ENCODE results near the gene MUCL1. TPM values are rescaled to one million over a fixed set of nuclear protein-coding genes. Genes with fewer than 3 reads are reported as not detected.

MUCL1 gene
- total and polyA plus RNA-seq, 10 of the 15 experiments (the other 5 are each of a cell fraction or from before 2014, with no cell fraction given): not detected

DNA sequence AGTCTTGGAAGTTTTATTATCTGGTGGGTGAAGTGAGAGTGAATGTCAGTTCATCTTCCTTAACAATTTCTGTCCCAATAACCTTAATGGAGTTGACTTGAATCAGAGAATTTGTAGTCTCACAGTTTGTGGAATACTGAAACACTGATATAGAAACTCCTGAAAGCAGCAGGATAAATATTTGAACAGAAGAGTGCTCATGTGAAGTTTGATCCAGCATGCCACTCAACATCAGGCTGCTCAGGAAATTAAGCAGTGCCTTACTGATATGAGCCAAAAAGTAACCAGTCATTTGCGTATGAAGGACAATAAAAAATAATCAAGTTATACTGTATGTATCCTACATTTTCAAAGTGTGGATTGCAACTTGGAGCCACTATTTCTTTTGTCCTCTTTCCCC lies 15.7 kb downstream of the MUCL1 start:
- Histone ChIP-seq H3K9ac (ENCODE audit: control insufficient read depth, insufficient read depth, low read length) (no peak overlapping the region), H4K20me1 (ENCODE audit: control insufficient read depth, insufficient read depth) (no peaks in the 10 kb centered on the region), H2AFZ (ENCODE audit: control insufficient read depth, low read depth, low read length) (no peak overlapping the region), H3K36me3 (ENCODE audit: control insufficient read depth in 2 of 2, insufficient read depth in 2 of 2, low read length in 1 of 2) (no peaks in the 10 kb centered on the region), H3K4me3 (no peak overlapping the region), H3K4me2 (ENCODE audit: control insufficient read depth, insufficient read depth) (no peak overlapping the region), H3K27ac (ENCODE audit: control insufficient read depth, insufficient read depth) (no peak overlapping the region), H3K27me3 (replicated peaks in 1 of 2; ENCODE audit: control insufficient read depth in 2 of 2, insufficient read depth in 2 of 2, low read length in 1 of 2) (no peaks in the 10 kb centered on the region; a peak in 1 of 4 replicates), H3K4me1 (ENCODE audit: control insufficient read depth, insufficient read depth, low read length) (no peaks in the 10 kb centered on the region), H3K79me2 (ENCODE audit: control insufficient read depth, insufficient read depth, low read length) (no peaks in the 10 kb centered on the region), H3K9me3 (replicated peaks; ENCODE audit: control insufficient read depth, insufficient read depth, low read length) (no peaks in the 10 kb centered on the region)
- DNase-seq (ENCODE audit: low read depth, low spot score) (no peak), ATAC-seq (no peak), FAIRE-seq (peak; percentile 23)
- ChIA-PET CTCF (interaction anchor here (1.2 kb wide), 1 partner anchor 87 kb away, joined by 3 read pairs; no protein-coding TSS in a partner anchor), SMC1A (ENCODE audit: uncharacterized antibody, unreplicated experiment) (no interaction called here), POLR2A (no interaction called here), RAD21 (ENCODE audit: unreplicated experiment) (no interaction called here)
- 33% methylated on average over 1 of the region's 1 CpG for WGBS (ENCODE audit: insufficient coverage, insufficient replicate concordance, low lambda C conversion rate, missing lambda C conversion rate)
- in situ Hi-C loops (cut with MboI) (no loop called here), intact Hi-C loops (cut with micrococcal nuclease; ENCODE audit: unreplicated experiment) (no loop called here)
- BruUV-seq (replicated peaks): no TSS peak
- TF ChIP-seq, protein P1, sequence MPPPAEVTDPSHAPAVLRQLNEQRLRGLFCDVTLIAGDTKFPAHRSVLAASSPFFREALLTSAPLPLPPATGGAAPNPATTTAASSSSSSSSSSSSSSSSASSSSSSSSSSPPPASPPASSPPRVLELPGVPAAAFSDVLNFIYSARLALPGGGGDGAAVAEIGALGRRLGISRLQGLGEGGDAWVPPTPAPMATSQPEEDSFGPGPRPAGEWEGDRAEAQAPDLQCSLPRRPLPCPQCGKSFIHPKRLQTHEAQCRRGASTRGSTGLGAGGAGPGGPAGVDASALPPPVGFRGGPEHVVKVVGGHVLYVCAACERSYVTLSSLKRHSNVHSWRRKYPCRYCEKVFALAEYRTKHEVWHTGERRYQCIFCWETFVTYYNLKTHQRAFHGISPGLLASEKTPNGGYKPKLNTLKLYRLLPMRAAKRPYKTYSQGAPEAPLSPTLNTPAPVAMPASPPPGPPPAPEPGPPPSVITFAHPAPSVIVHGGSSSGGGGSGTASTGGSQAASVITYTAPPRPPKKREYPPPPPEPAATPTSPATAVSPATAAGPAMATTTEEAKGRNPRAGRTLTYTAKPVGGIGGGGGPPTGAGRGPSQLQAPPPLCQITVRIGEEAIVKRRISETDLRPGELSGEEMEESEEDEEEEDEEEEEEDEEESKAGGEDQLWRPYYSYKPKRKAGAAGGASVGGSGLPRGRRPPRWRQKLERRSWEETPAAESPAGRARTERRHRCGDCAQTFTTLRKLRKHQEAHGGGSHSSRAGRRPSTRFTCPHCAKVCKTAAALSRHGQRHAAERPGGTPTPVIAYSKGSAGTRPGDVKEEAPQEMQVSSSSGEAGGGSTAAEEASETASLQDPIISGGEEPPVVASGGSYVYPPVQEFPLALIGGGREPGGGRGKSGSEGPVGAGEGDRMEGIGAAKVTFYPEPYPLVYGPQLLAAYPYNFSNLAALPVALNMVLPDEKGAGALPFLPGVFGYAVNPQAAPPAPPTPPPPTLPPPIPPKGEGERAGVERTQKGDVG (CRISPR knock-in tag; IDR thresholded peaks at IDR 0.05): no peak
- TF ChIP-seq ZZZ3 (IDR thresholded peaks at IDR 0.05; ENCODE audit: control insufficient read depth, insufficient read length, low read depth): no peak
- TF ChIP-seq PML (IDR thresholded peaks at IDR 0.05; ENCODE audit: low read length): no peak
- TF ChIP-seq MYB (IDR thresholded peaks at IDR 0.05; ENCODE audit: borderline replicate concordance, low read depth, low read length): no peak
- TF ChIP-seq, protein P2, sequence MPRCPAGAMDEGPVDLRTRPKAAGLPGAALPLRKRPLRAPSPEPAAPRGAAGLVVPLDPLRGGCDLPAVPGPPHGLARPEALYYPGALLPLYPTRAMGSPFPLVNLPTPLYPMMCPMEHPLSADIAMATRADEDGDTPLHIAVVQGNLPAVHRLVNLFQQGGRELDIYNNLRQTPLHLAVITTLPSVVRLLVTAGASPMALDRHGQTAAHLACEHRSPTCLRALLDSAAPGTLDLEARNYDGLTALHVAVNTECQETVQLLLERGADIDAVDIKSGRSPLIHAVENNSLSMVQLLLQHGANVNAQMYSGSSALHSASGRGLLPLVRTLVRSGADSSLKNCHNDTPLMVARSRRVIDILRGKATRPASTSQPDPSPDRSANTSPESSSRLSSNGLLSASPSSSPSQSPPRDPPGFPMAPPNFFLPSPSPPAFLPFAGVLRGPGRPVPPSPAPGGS (IDR thresholded peaks at IDR 0.05; ENCODE audit: borderline replicate concordance, insufficient read depth, low read depth, low read length, poor library complexity, severe bottlenecking): no peak
- TF ChIP-seq, protein P3, sequence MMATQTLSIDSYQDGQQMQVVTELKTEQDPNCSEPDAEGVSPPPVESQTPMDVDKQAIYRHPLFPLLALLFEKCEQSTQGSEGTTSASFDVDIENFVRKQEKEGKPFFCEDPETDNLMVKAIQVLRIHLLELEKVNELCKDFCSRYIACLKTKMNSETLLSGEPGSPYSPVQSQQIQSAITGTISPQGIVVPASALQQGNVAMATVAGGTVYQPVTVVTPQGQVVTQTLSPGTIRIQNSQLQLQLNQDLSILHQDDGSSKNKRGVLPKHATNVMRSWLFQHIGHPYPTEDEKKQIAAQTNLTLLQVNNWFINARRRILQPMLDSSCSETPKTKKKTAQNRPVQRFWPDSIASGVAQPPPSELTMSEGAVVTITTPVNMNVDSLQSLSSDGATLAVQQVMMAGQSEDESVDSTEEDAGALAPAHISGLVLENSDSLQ (IDR thresholded peaks at IDR 0.05): no peak
- TF ChIP-seq, protein P4, sequence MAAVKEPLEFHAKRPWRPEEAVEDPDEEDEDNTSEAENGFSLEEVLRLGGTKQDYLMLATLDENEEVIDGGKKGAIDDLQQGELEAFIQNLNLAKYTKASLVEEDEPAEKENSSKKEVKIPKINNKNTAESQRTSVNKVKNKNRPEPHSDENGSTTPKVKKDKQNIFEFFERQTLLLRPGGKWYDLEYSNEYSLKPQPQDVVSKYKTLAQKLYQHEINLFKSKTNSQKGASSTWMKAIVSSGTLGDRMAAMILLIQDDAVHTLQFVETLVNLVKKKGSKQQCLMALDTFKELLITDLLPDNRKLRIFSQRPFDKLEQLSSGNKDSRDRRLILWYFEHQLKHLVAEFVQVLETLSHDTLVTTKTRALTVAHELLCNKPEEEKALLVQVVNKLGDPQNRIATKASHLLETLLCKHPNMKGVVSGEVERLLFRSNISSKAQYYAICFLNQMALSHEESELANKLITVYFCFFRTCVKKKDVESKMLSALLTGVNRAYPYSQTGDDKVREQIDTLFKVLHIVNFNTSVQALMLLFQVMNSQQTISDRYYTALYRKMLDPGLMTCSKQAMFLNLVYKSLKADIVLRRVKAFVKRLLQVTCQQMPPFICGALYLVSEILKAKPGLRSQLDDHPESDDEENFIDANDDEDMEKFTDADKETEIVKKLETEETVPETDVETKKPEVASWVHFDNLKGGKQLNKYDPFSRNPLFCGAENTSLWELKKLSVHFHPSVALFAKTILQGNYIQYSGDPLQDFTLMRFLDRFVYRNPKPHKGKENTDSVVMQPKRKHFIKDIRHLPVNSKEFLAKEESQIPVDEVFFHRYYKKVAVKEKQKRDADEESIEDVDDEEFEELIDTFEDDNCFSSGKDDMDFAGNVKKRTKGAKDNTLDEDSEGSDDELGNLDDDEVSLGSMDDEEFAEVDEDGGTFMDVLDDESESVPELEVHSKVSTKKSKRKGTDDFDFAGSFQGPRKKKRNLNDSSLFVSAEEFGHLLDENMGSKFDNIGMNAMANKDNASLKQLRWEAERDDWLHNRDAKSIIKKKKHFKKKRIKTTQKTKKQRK (IDR thresholded peaks at IDR 0.05; ENCODE audit: low read depth, low read length): no peak
- no peak for TF ChIP-seq SP1 (IDR thresholded peaks at IDR 0.05; ENCODE audit: low read depth, low read length)
- no peak for TF ChIP-seq ZNF274 (IDR thresholded peaks at IDR 0.05; ENCODE audit: insufficient read depth, insufficient read length)
- no peak for TF ChIP-seq SIN3A (IDR thresholded peaks at IDR 0.05; ENCODE audit: low read depth, low read length)
- TF ChIP-seq NR2C2 (IDR thresholded peaks at IDR 0.05; ENCODE audit: borderline replicate concordance, control insufficient read depth, insufficient read length, low read depth): no peak
- TF ChIP-seq KAT2A (conservative IDR thresholded peaks at IDR 0.05; ENCODE audit: control insufficient read depth, low read depth, low read length): no peak
